PC-3 (cell line): ENCODE results near the gene CDCP1. TPM values are rescaled to one million over a fixed set of nuclear protein-coding genes. Genes with fewer than 3 reads are reported as not detected.
"Not testable (repeated sequence)": the region's sequence is repeated elsewhere in the genome, so short reads cannot be mapped to it uniquely, and the experiment has no call there.

ENCODE experiments used
- ATAC-seq: fragments of 200-7000 bp; cut with Tn5 transposase; 2 replicates; pipeline ENCODE4 v1.9.1; 2020; ENCODE audit warnings: mild to moderate bottlenecking, moderate library complexity
- BruUV-seq: library from RNA; stranded (reverse); fragments of 400-500 nt; replicated peaks from 2 replicates; lab custom pipeline; 2021; lab: Mats Ljungman, UMichigan
- CTCF ChIA-PET: fragments of 300-600 bp; sonication (Branson Sonifier 250); formaldehyde crosslinking; loops from one replicate; lab custom pipeline; 2022; ENCODE audit warnings: antibody characterized with exemption; lab: Charles Lee
- POLR2A ChIA-PET: fragments of 300-600 bp; sonication (Branson Sonifier 250); formaldehyde crosslinking; loops from one replicate; lab custom pipeline; 2022; ENCODE audit warnings: antibody characterized with exemption; ENCODE audit not compliant: unreplicated experiment; lab: Charles Lee
- DNase-seq: peaks from one replicate; pipeline ENCODE4 v3.0.0-alpha.2; 2015
- H2AFZ ChIP-seq: fragments of 300-600 bp; sonication (generic); 2 replicates; pipeline ENCODE4 v1.6.0; 2016; ENCODE audit warnings: antibody characterized with exemption, low read length
- H3F3A ChIP-seq: fragments of 300-600 bp; sonication (generic); one replicate; pipeline ENCODE4 v1.6.0; 2017; ENCODE audit warnings: antibody characterized with exemption, low read length, control low read depth, mild to moderate bottlenecking; ENCODE audit not compliant: unreplicated experiment
- H3K27ac ChIP-seq: fragments of 300-600 bp; sonication (generic); 2 replicates; pipeline ENCODE4 v1.5.1; 2016; ENCODE audit warnings: mild to moderate bottlenecking, low read length
- H3K27me3 ChIP-seq: fragments of 300-600 bp; sonication (generic); 2 replicates; pipeline ENCODE4 v1.6.1; 2016; ENCODE audit warnings: low read length, mixed read lengths
- H3K36me3 ChIP-seq: fragments of 300-600 bp; sonication (generic); 2 replicates; pipeline ENCODE4 v1.6.1; 2016; ENCODE audit warnings: low read depth, mixed run types, low read length, mixed read lengths
- H3K4me1 ChIP-seq: fragments of 300-600 bp; sonication (generic); 2 replicates; pipeline ENCODE4 v1.5.1; 2016; ENCODE audit warnings: low read length; ENCODE audit not compliant: insufficient read depth
- H3K4me2 ChIP-seq: fragments of 300-600 bp; sonication (generic); 2 replicates; pipeline ENCODE4 v1.6.0; 2016; ENCODE audit warnings: low read length
- H3K4me3 ChIP-seq: fragments of 300-600 bp; sonication (generic); 2 replicates; pipeline ENCODE4 v1.5.1; 2016; ENCODE audit warnings: mild to moderate bottlenecking, low read length, mixed read lengths
- H3K79me2 ChIP-seq: fragments of 300-600 bp; sonication (generic); 2 replicates; pipeline ENCODE4 v1.6.1; 2017; ENCODE audit warnings: low read length, mixed read lengths
- H3K9ac ChIP-seq: fragments of 300-600 bp; sonication (generic); 2 replicates; pipeline ENCODE4 v1.6.0; 2016; ENCODE audit warnings: mild to moderate bottlenecking, low read length
- H3K9me2 ChIP-seq: fragments of 300-600 bp; sonication (generic); replicated peaks from 2 replicates; pipeline ENCODE4 v1.6.1; 2016; ENCODE audit warnings: mixed run types, low read length, mixed read lengths
- H3K9me3 ChIP-seq: fragments of 300-600 bp; sonication (generic); 2 replicates; pipeline ENCODE4 v1.6.1; 2016; ENCODE audit warnings: low read length, mixed read lengths
- H4K20me1 ChIP-seq: fragments of 300-600 bp; sonication (generic); 2 replicates; pipeline ENCODE4 v1.6.1; 2016; ENCODE audit warnings: low read length, mixed read lengths
- CTCF ChIP-seq: fragments of 300-600 bp; sonication (generic); conservative IDR thresholded peaks from 2 replicates; pipeline ENCODE4 v1.5.1; 2017; ENCODE audit warnings: antibody characterized with exemption, low read depth, mild to moderate bottlenecking, low read length
- EZH2 ChIP-seq: fragments of 300-600 bp; sonication (generic); IDR thresholded peaks from one replicate; pipeline ENCODE4 v1.6.1; 2017; ENCODE audit warnings: antibody characterized with exemption, mild to moderate bottlenecking, low read length; ENCODE audit not compliant: unreplicated experiment
- EZH2phosphoT487 ChIP-seq: fragments of 300-600 bp; sonication (generic); IDR thresholded peaks from 2 replicates; pipeline ENCODE4 v1.6.1; 2018; ENCODE audit warnings: mild to moderate bottlenecking, antibody characterized with exemption, low read length, borderline replicate concordance
- intact Hi-C: fragments of 100-400 bp; cut with micrococcal nuclease; formaldehyde crosslinking; loops from 2 replicates; pipeline ENCODE4 v1.9.0; 2023
- total RNA-seq: library from RNA; depleted of rRNA; stranded (reverse); fragments of >200 nt; gene quantifications from 2 replicates; pipeline ENCODE4 v1.2.3, GENCODE V29; 2014

The CDCP1 gene
- total RNA-seq, 1 experiment from 2014 or later: 120 TPM

- H3K4me2 ChIP-seq: no peak overlapping the region
- no TSS peak for BruUV-seq
- intact Hi-C loops: loop anchor here (5.0 kb wide), 1 partner anchor 37 kb away; no protein-coding TSS in a partner anchor
- DNase-seq (no peak), ATAC-seq (peak; percentile 9)
- H4K20me1 ChIP-seq: no peaks in the 10 kb centered on the region
- H2AFZ ChIP-seq: no peak overlapping the region
- no peaks in the 10 kb centered on the region for H3K9me3 ChIP-seq
- CTCF ChIA-PET: interaction anchor here (0.5 to 1.0 kb wide), 2 partner anchors 12 to 1619 kb away, joined by 7 to 8 read pairs; no protein-coding TSS in a partner anchor
- POLR2A ChIA-PET: no interaction called here
- H3K4me3 ChIP-seq: no peak overlapping the region
- H3K9me2 ChIP-seq: no peaks in the 10 kb centered on the region
- H3K27me3 ChIP-seq: no peaks in the 10 kb centered on the region
- H3F3A ChIP-seq: no peaks in the 10 kb centered on the region
- peaks cover 29% of the 10 kb centered on the region for H3K36me3 ChIP-seq
- 0 out of 2 replicates have a peak, but pooled peaks cover 3% of the 10 kb centered on the region for H3K4me1 ChIP-seq
- H3K9ac ChIP-seq: no peak overlapping the region
- peaks cover 12% of the 10 kb centered on the region for H3K79me2 ChIP-seq
- no peak for TF ChIP-seq EZH2phosphoT487
- TF ChIP-seq EZH2: no peak
- no peak for TF ChIP-seq CTCF
- no peak overlapping the region for H3K27ac ChIP-seq
Measured at GRCh38 chr3:45079715-45080114, 66.5 kb downstream of the CDCP1 start.

GRCh38 chr3:45078910-45079522, 67.2 kb downstream of the CDCP1 start:
- Histone ChIP-seq H3K4me1 (no peaks in the 10 kb centered on the region), H3K4me3 (no peak overlapping the region), H3K9me2 (no peaks in the 10 kb centered on the region), H3K9ac (no peak overlapping the region), H2AFZ (no peak overlapping the region), H3K27ac (no peak overlapping the region), H3K36me3 (peaks cover 22% of the 10 kb centered on the region), H3K9me3 (no peaks in the 10 kb centered on the region), H3K79me2 (peaks cover 5% of the 10 kb centered on the region), H3K4me2 (no peak overlapping the region), H4K20me1 (no peaks in the 10 kb centered on the region), H3F3A (no peaks in the 10 kb centered on the region), H3K27me3 (no peaks in the 10 kb centered on the region)
- DNase-seq (peak; percentile 55), ATAC-seq (peak; percentile 17)
- ChIA-PET POLR2A (no interaction called here), CTCF (interaction anchor here (0.5 to 1.0 kb wide), 3 partner anchors 13 to 1620 kb away, joined by 4 to 8 read pairs (median 7); no protein-coding TSS in a partner anchor)
- no TSS peak for BruUV-seq
- TF ChIP-seq EZH2 (no peak), EZH2phosphoT487 (no peak), CTCF (peak; percentile 38)
- intact Hi-C loops: loop anchor here (5.0 kb wide), 1 partner anchor 37 kb away; no protein-coding TSS in a partner anchor

GRCh38 chr3:45078256-45078655, 67.9 kb downstream of the CDCP1 start:
- H3F3A ChIP-seq, H3K79me2 ChIP-seq, H3K4me1 ChIP-seq, POLR2A ChIA-PET, H4K20me1 ChIP-seq, H2AFZ ChIP-seq, H3K9ac ChIP-seq, DNase-seq, H3K4me2 ChIP-seq, H3K27ac ChIP-seq, ATAC-seq, BruUV-seq, H3K9me2 ChIP-seq, H3K9me3 ChIP-seq, H3K27me3 ChIP-seq, H3K4me3 ChIP-seq: not testable (repeated sequence)
- CTCF ChIA-PET: interaction anchor here (1.0 kb wide), 1 partner anchor 132 kb away, joined by 4 read pairs; no protein-coding TSS in a partner anchor
- peaks cover 15% of the 10 kb centered on the region for H3K36me3 ChIP-seq
- intact Hi-C loops: loop anchor here (5.0 kb wide), 1 partner anchor 36 kb away; no protein-coding TSS in a partner anchor
